ENCODE results near the gene EEF1G. TPM values are rescaled to one million over a fixed set of nuclear protein-coding genes. Genes with fewer than 3 reads are reported as not detected.
"Not testable (repeated sequence)": the region's sequence is repeated elsewhere in the genome, so short reads cannot be mapped to it uniquely, and the experiment has no call there.

The EEF1G gene
- 1,000 to 10,000 TPM in 1 of 2 experiments, 100 to 1,000 TPM in 1; 878 to 1,201 TPM for total RNA-seq

- Mint-ChIP-seq H3K9me3 (ENCODE audit: low read depth) (no peaks in the 10 kb centered on the region), H3K4me1 (peaks cover 51% of the 10 kb centered on the region), H3K27me3 (no peaks in the 10 kb centered on the region), H3K4me3 (peak within 1 kb of the TSS; percentile 94), H3K27ac (peak within 1 kb of the TSS; percentile 89), H3K36me3 (peaks cover 47% of the 10 kb centered on the region)
- peak; percentile 94 for ATAC-seq
- DNase-seq, result peak; percentile 100
- CTCF ChIA-PET, result interaction anchor here (0.5 to 6.5 kb wide), 15 partner anchors 14 to 248 kb away, joined by 3 to 60 read pairs (median 5); partner anchors contain the start of genes HNRNPUL2 and TUT1
Measured at GRCh38 chr11:62573592-62574362, at the start of gene EEF1G. Gene EEF1G, minus strand, starts transcription at chr11:62573891. Its CDS starts 49 bp downstream, at chr11:62573842.

- H3K4me1 Mint-ChIP-seq, result peaks cover 19% of the 10 kb centered on the region
- DNase-seq (no peak), ATAC-seq (no peak)
- peak overlapping the region; percentile 60 for H3K4me3 Mint-ChIP-seq
- H3K36me3 Mint-ChIP-seq, result peaks cover 26% of the 10 kb centered on the region
- H3K27me3 Mint-ChIP-seq, result no peaks in the 10 kb centered on the region
- H3K9me3 Mint-ChIP-seq (ENCODE audit: low read depth), result no peaks in the 10 kb centered on the region
- CTCF ChIA-PET, result interaction anchor here (0.8 to 4.2 kb wide), 12 partner anchors 11 to 228 kb away, joined by 3 to 39 read pairs (median 5); partner anchors contain the start of genes C11orf98, CSKMT, EML3 and MTA2
- H3K27ac Mint-ChIP-seq, result peak overlapping the region; percentile 85
Measured at GRCh38 chr11:62622476-62623089, 48.9 kb upstream of the EEF1G start.

GRCh38 chr11:62621567-62622470 lies 48.1 kb upstream of the EEF1G start, which contains the start of gene B3GAT3:
Gene B3GAT3, minus strand, starts transcription at chr11:62621986. Its CDS starts 39 bp downstream, at chr11:62621947.
- peak within 1 kb of the TSS; percentile 90 for H3K4me3 Mint-ChIP-seq
- H3K36me3 Mint-ChIP-seq, result peaks cover 24% of the 10 kb centered on the region
- ATAC-seq (peak; percentile 93), DNase-seq (peak; percentile 98)
- H3K27ac Mint-ChIP-seq, result peak within 1 kb of the TSS; percentile 96
- no peaks in the 10 kb centered on the region for H3K9me3 Mint-ChIP-seq (ENCODE audit: low read depth)
- CTCF ChIA-PET, result interaction anchor here (0.7 to 4.2 kb wide), 14 partner anchors 10 to 197 kb away, joined by 3 to 39 read pairs (median 5); partner anchors contain the start of genes C11orf98, CSKMT, EML3 and MTA2
- H3K4me1 Mint-ChIP-seq, result peaks cover 19% of the 10 kb centered on the region
- no peaks in the 10 kb centered on the region for H3K27me3 Mint-ChIP-seq

- ATAC-seq (no peak), DNase-seq (no peak)
- CTCF ChIA-PET, result interaction anchor here (0.7 to 4.2 kb wide), 11 partner anchors 10 to 196 kb away, joined by 3 to 39 read pairs (median 5); partner anchors contain the start of genes C11orf98, CSKMT, EML3 and MTA2
- H3K4me1 Mint-ChIP-seq, result peaks cover 19% of the 10 kb centered on the region
- peaks cover 23% of the 10 kb centered on the region for H3K36me3 Mint-ChIP-seq
- H3K4me3 Mint-ChIP-seq, result peak overlapping the region; percentile 90
- no peaks in the 10 kb centered on the region for H3K27me3 Mint-ChIP-seq
- H3K27ac Mint-ChIP-seq, result peak overlapping the region; percentile 96
- no peaks in the 10 kb centered on the region for H3K9me3 Mint-ChIP-seq (ENCODE audit: low read depth)
Measured at GRCh38 chr11:62621027-62621566, 47.4 kb upstream of the EEF1G start.

GRCh38 chr11:62616957-62617356 lies 43.3 kb upstream of the EEF1G start:
- CTCF ChIA-PET, result interaction anchor here (0.6 to 1.7 kb wide), 2 partner anchors 15 to 48 kb away, joined by 3 to 5 read pairs; partner anchors contain the start of genes C11orf98, CSKMT and MTA2
- not testable (repeated sequence) for H3K4me3 Mint-ChIP-seq; H3K27ac Mint-ChIP-seq; H3K9me3 Mint-ChIP-seq (ENCODE audit: low read depth); ATAC-seq; H3K27me3 Mint-ChIP-seq; DNase-seq
- peaks cover 29% of the 10 kb centered on the region for H3K4me1 Mint-ChIP-seq
- peaks cover 18% of the 10 kb centered on the region for H3K36me3 Mint-ChIP-seq

GRCh38 chr11:62615521-62615920 lies 41.8 kb upstream of the EEF1G start:
- H3K9me3 Mint-ChIP-seq (ENCODE audit: low read depth), result no peaks in the 10 kb centered on the region
- peaks cover 36% of the 10 kb centered on the region for H3K4me1 Mint-ChIP-seq
- no peaks in the 10 kb centered on the region for H3K27me3 Mint-ChIP-seq
- DNase-seq, result no peak
- peaks cover 14% of the 10 kb centered on the region for H3K36me3 Mint-ChIP-seq
- ATAC-seq, result no peak
- H3K27ac Mint-ChIP-seq, result no peak overlapping the region
- H3K4me3 Mint-ChIP-seq, result no peak overlapping the region
- CTCF ChIA-PET, result no interaction called here

GRCh38 chr11:62614275-62614674 lies 40.6 kb upstream of the EEF1G start:
- DNase-seq (no peak), ATAC-seq (no peak)
- Mint-ChIP-seq H3K4me1 (peaks cover 39% of the 10 kb centered on the region), H3K27ac (peak overlapping the region; percentile 77), H3K9me3 (ENCODE audit: low read depth) (no peaks in the 10 kb centered on the region), H3K27me3 (no peaks in the 10 kb centered on the region), H3K36me3 (peaks cover 16% of the 10 kb centered on the region), H3K4me3 (no peak overlapping the region)
- CTCF ChIA-PET, result interaction anchor here (1.7 kb wide), 2 partner anchors 12 to 80 kb away, joined by 4 to 5 read pairs; partner anchors contain the start of gene MTA2

GRCh38 chr11:62613291-62613778 lies 39.6 kb upstream of the EEF1G start:
- CTCF ChIA-PET, result interaction anchor here (1.0 to 4.2 kb wide), 6 partner anchors 8 to 189 kb away, joined by 3 to 36 read pairs (median 4); partner anchors contain the start of genes B3GAT3 and MTA2
- Mint-ChIP-seq H3K27me3 (no peaks in the 10 kb centered on the region), H3K9me3 (ENCODE audit: low read depth) (no peaks in the 10 kb centered on the region), H3K4me3 (no peak overlapping the region), H3K4me1 (peaks cover 42% of the 10 kb centered on the region), H3K36me3 (peaks cover 15% of the 10 kb centered on the region), H3K27ac (peak overlapping the region; percentile 64)
- ATAC-seq (no peak), DNase-seq (no peak)

GRCh38 chr11:62612366-62613290 lies 38.9 kb upstream of the EEF1G start, which contains the start of the genes EML3 and ROM1:
Gene EML3, minus strand, starts transcription at chr11:62612775. Its CDS starts 318 bp downstream, at chr11:62612457.
Gene ROM1, plus strand, starts transcription at chr11:62613257. Its CDS starts 25 bp downstream, at chr11:62613282.
- Mint-ChIP-seq H3K27me3 (no peaks in the 10 kb centered on the region), H3K4me1 (peaks cover 48% of the 10 kb centered on the region), H3K27ac (peak within 1 kb of the TSS; percentile 99), H3K36me3 (peaks cover 19% of the 10 kb centered on the region), H3K9me3 (ENCODE audit: low read depth) (no peaks in the 10 kb centered on the region), H3K4me3 (peak within 1 kb of the TSS; percentile 100)
- peak; percentile 83 for ATAC-seq
- DNase-seq, result peak; percentile 95
- CTCF ChIA-PET, result interaction anchor here (0.7 to 4.2 kb wide), 32 partner anchors 8 to 188 kb away, joined by 3 to 54 read pairs (median 4); partner anchors contain the start of genes B3GAT3, BSCL2, C11orf98 and CSKMT

- no peaks in the 10 kb centered on the region for H3K9me3 Mint-ChIP-seq (ENCODE audit: low read depth)
- CTCF ChIA-PET, result interaction anchor here (0.7 to 4.2 kb wide), 31 partner anchors 8 to 175 kb away, joined by 3 to 54 read pairs (median 4); partner anchors contain the start of genes B3GAT3, BSCL2, C11orf98 and CSKMT
- peaks cover 50% of the 10 kb centered on the region for H3K4me1 Mint-ChIP-seq
- ATAC-seq, result peak; percentile 6
- peak overlapping the region; percentile 100 for H3K4me3 Mint-ChIP-seq
- DNase-seq, result peak; percentile 70
- peak overlapping the region; percentile 99 for H3K27ac Mint-ChIP-seq
- no peaks in the 10 kb centered on the region for H3K27me3 Mint-ChIP-seq
- H3K36me3 Mint-ChIP-seq, result peaks cover 18% of the 10 kb centered on the region
Measured at GRCh38 chr11:62611705-62612365, 38.1 kb upstream of the EEF1G start.

Measured in activated CD8-positive, alpha-beta memory T cell treated with anti-CD3 and anti-CD28 coated beads, Interleukin-2, amount 10 ng/mL, durations not matched to agents 7 days and 5 days (primary cell).